HS-27A (cell line): Measurements from ENCODE around the gene XBP1.
A peak's percentile ranks its signal among the peaks of the same experiment; 100 is the strongest.
"Not testable (repeated sequence)": the region's sequence is repeated elsewhere in the genome, so short reads cannot be mapped to it uniquely, and the experiment has no call there.

Experiments used
- DNase-seq: peaks from one replicate; pipeline ENCODE4 v3.0.0-alpha.2; 2012; ENCODE audit warnings: low read depth, missing footprints

XBP1 gene

GRCh38 chr22:28817919-28818859 is 17.8 kb upstream of the XBP1 start:
- DNase-seq: no peak

- no peak for DNase-seq
These were observed 16.7 kb upstream of the XBP1 start for GRCh38 chr22:28817064-28817463.

- no peak for DNase-seq
These were observed 15.4 kb upstream of the XBP1 start for GRCh38 chr22:28815729-28816128.

GRCh38 chr22:28815111-28815510 is 14.7 kb upstream of the XBP1 start:
- no peak for DNase-seq

- DNase-seq: no peak
These were observed 13.6 kb upstream of the XBP1 start for GRCh38 chr22:28813772-28814518.

- DNase-seq: no peak
These were observed 12.1 kb upstream of the XBP1 start for GRCh38 chr22:28812516-28812915.

GRCh38 chr22:28810821-28811491 is 10.6 kb upstream of the XBP1 start:
- DNase-seq: no peak

GRCh38 chr22:28808716-28809355 is 8.5 kb upstream of the XBP1 start:
- DNase-seq: no peak

GRCh38 chr22:28805426-28805825 is 5.1 kb upstream of the XBP1 start:
- DNase-seq: not testable (repeated sequence)

GRCh38 chr22:28802595-28803123 is 2.3 kb upstream of the XBP1 start:
- no peak for DNase-seq

GRCh38 chr22:28801845-28802594 is 1.7 kb upstream of the XBP1 start:
- no peak for DNase-seq

GRCh38 chr22:28799606-28800307 is 612 bp downstream of the XBP1 start:
- DNase-seq: peak; percentile 41

- DNase-seq: no peak
These were observed 1.4 kb downstream of the XBP1 start for GRCh38 chr22:28798810-28799605.

GRCh38 chr22:28795932-28796856 is 4.2 kb downstream of the XBP1 start:
- no peak for DNase-seq

GRCh38 chr22:28795071-28795693 is 5.2 kb downstream of the XBP1 start:
- DNase-seq: no peak

GRCh38 chr22:28793976-28794584 is 6.3 kb downstream of the XBP1 start:
- DNase-seq: no peak
